Lower leg skin (tissue), 4 donors: Measurements from ENCODE around the gene KRTAP3-2. TPM values are rescaled to one million over a fixed set of nuclear protein-coding genes. Genes with fewer than 3 reads are reported as not detected.

ENCODE experiments used
- DNase-seq, 2 donors: peaks; one replicate each; pipeline ENCODE4 v3.0.0-alpha.2; 2019; ENCODE audit warnings: low spot score in 2 of 2
- H3K4me3 ChIP-seq: fragments of 200-600 bp; sonication (generic); 2 replicates; pipeline ENCODE4 v1.5.1; 2017; ENCODE audit warnings: mild to moderate bottlenecking, low read depth; ENCODE audit not compliant: poor library complexity, severe bottlenecking
- POLR2A ChIP-seq, 2 donors: fragments of 450-650 bp; IDR thresholded peaks; one replicate each; pipeline ENCODE4 v1.6.1; 2016 to 2017; ENCODE audit warnings: antibody characterized with exemption in 2 of 2, mild to moderate bottlenecking in 1 of 2, moderate library complexity in 1 of 2
- WGBS, 2 donors: methylation state at CpG; one replicate each; pipeline ENCODE4 v1.1.5; 2018; 5-methylcytosine and 5-hydroxymethylcytosine counted together
- intact Hi-C: fragments of 100-400 bp; cut with DNase I; formaldehyde crosslinking; loops from one replicate; pipeline ENCODE4 v1.15.0; 2023; ENCODE audit warnings: low total_unique reads
- total RNA-seq, 4 donors: library from RNA; depleted of rRNA; stranded (reverse); fragments of >200 nt; gene quantifications; one replicate each; pipeline ENCODE4 v1.1.0, GENCODE V29; 2016
- TF ChIP-seq, protein P1 (sequence below), 3 donors: fragments of 450-650 bp; IDR thresholded peaks; one replicate each; pipeline ENCODE4 v1.5.1; 2016; ENCODE audit warnings: antibody characterized with exemption in 3 of 3, mild to moderate bottlenecking in 3 of 3, moderate library complexity in 2 of 3

KRTAP3-2 gene
- total RNA-seq, 4 donors from 2014 or later, result 84.1 TPM; not detected in 3

DNA sequence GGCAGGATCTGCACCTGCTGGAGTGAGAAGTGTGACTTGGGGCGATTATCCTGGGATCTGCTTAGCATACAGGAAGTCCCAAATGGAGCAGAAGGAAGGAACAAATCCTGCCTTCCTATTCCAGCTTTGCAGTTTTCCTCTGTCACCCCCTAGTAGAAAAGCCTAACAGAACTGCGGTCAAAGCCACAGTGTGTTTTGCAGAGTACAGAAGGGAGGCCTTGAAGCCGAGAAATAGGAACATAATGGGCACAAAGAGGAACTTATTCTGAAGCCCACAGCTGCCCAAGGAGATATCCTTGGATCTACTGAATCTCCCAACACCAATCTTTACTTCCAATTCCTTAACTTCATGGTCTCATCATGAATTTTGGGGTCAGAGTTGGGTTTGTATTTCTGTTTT lies 18.8 kb upstream of the KRTAP3-2 start:
- no peak overlapping the region for H3K4me3 ChIP-seq
- TF ChIP-seq, protein P1, sequence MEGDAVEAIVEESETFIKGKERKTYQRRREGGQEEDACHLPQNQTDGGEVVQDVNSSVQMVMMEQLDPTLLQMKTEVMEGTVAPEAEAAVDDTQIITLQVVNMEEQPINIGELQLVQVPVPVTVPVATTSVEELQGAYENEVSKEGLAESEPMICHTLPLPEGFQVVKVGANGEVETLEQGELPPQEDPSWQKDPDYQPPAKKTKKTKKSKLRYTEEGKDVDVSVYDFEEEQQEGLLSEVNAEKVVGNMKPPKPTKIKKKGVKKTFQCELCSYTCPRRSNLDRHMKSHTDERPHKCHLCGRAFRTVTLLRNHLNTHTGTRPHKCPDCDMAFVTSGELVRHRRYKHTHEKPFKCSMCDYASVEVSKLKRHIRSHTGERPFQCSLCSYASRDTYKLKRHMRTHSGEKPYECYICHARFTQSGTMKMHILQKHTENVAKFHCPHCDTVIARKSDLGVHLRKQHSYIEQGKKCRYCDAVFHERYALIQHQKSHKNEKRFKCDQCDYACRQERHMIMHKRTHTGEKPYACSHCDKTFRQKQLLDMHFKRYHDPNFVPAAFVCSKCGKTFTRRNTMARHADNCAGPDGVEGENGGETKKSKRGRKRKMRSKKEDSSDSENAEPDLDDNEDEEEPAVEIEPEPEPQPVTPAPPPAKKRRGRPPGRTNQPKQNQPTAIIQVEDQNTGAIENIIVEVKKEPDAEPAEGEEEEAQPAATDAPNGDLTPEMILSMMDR (IDR thresholded peaks at IDR 0.05), result no peak
- TF ChIP-seq POLR2A (IDR thresholded peaks at IDR 0.05), result no peak
- DNase-seq, result no peak
- intact Hi-C loops, result no loop called here
- 67 to 82% methylated on average over 3 of the region's 3 CpGs for WGBS, 2 donors

DNA sequence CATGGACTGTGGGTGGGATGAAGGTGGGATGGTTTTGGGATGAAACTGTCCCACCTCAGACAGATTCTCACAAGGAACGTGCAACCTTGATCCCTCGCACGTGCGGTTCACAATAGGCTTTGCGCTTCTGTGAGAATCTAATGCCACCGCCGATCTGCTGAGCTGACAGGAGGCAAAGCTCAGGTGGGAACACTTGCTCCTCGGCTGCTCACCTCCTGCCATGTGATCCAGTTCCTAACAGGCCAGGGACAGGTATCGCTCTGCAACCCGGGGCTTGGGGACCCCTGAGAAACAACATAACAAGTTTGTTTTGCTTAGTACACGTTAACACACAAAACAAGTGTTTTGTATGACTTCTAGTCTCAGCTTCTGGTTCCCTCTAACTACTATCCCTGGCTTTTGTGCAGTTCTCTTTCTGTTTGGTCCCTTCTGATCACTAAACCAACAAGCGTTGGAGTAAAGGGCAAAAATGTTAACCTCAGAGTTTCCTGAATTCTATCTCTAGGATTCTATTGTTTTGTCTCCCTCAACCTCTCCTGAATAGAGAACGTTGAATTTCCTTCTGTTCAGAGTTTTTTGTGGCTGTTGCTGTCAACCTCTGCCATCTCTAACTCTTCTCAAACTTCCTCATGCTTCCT lies 17.0 kb upstream of the KRTAP3-2 start:
- intact Hi-C loops, result no loop called here
- H3K4me3 ChIP-seq, result no peak overlapping the region
- no peak for TF ChIP-seq POLR2A (IDR thresholded peaks at IDR 0.05)
- TF ChIP-seq, protein P1 (IDR thresholded peaks at IDR 0.05), result no peak
- no peak for DNase-seq
- 86 to 87% methylated on average over 13 of the region's 13 CpGs for WGBS, 2 donors

DNA sequence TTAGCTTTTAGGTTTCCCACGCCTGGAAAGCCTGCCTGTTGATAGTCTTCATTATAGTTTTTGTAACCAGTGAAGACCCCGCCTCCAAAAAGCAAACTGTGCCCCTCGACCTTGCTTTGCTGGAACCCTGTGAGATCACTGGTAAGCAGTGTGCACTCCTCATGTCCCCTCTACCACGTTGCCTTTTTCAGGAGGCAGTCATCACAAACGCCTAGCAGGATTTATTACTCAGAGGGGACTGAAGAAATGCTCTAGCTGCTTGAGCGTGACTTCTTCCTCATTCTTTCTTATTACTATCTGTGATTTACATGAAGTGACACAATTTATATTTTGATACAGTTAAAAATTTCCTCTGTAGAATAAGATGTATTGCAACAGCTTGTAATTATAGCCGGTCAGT lies 15.7 kb upstream of the KRTAP3-2 start:
- no peak overlapping the region for H3K4me3 ChIP-seq
- TF ChIP-seq, protein P1 (IDR thresholded peaks at IDR 0.05), result no peak
- no peak for TF ChIP-seq POLR2A (IDR thresholded peaks at IDR 0.05)
- WGBS, 2 donors, result 72 to 74% methylated on average over 7 of the region's 7 CpGs
- intact Hi-C loops, result no loop called here
- DNase-seq, result no peak

DNA sequence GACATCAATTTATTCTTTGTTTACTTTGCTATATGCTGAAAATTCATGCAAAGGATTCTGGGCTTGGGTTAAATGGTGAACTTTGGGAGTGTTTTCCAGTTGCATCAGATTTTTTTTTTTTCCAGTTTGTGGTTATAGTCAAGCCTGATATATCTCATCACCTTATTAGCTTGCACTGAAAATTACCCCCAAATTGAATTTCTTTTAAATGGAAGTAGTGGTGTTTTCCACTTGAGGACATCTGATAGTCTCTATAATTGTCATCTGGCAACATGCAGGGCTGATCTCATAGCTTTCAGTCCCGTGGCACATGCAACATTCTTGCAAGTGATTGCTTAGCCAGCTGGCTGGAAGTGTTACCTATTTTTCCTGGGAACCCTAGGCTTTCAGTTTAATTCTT lies 13.9 kb upstream of the KRTAP3-2 start:
- intact Hi-C loops, result no loop called here
- WGBS, 2 donors, result 19 to 23% methylated on average over 1 of the region's 1 CpG
- TF ChIP-seq POLR2A (IDR thresholded peaks at IDR 0.05), result no peak
- TF ChIP-seq, protein P1 (IDR thresholded peaks at IDR 0.05), result no peak
- no peak for DNase-seq
- no peak overlapping the region for H3K4me3 ChIP-seq

DNA sequence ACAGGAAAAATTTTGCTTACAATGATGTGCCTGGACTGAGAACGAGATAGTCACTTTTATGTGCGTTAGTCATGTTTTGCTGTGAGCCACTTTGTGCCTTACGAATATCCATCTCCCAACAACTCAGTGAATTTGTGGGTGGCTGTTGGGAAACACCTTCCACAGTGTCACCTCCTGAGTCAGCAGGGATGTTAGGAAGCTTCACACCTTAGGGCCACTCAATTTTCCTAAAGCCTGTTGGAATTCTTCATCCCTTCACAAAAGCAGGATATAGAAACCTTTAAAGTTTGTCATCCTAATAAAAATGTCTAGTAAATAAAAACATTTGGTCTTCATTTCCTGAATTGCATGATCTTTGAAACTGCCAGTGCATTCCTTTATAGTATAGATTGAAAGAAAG lies 13.5 kb upstream of the KRTAP3-2 start:
- WGBS, 2 donors, result 68 to 78% methylated on average over 3 of the region's 3 CpGs
- TF ChIP-seq, protein P1 (IDR thresholded peaks at IDR 0.05), result no peak
- no peak for TF ChIP-seq POLR2A (IDR thresholded peaks at IDR 0.05)
- no peak overlapping the region for H3K4me3 ChIP-seq
- intact Hi-C loops, result no loop called here
- no peak for DNase-seq
